HepG2 (cell line): ENCODE data around the gene KDR. TPM values are rescaled to one million over a fixed set of nuclear protein-coding genes. Genes with fewer than 3 reads are reported as not detected.

Source experiments
- FOXK1 ChIP-seq: sonication (generic); formaldehyde crosslinking; IDR thresholded peaks from 2 replicates; pipeline ENCODE4 v1.4.0; 2020; ENCODE audit warnings: low read depth, missing genetic modification reagents, borderline replicate concordance
- MAF1 ChIP-seq: sonication (generic); formaldehyde crosslinking; IDR thresholded peaks from 2 replicates; pipeline ENCODE4 v1.5.0; 2020; ENCODE audit warnings: missing genetic modification reagents, borderline replicate concordance
- NFYC ChIP-seq: IDR thresholded peaks from 2 replicates; pipeline ENCODE4 v1.6.1; 2016; ENCODE audit warnings: missing genetic modification reagents, missing compliant biosample characterization
- PHF21A ChIP-seq: sonication (generic); formaldehyde crosslinking; IDR thresholded peaks from 2 replicates; pipeline ENCODE4 v1.5.0; 2020; ENCODE audit warnings: mild to moderate bottlenecking, missing genetic modification reagents
- POLR2G ChIP-seq: fragments of 200-400 bp; formaldehyde crosslinking; IDR thresholded peaks from 2 replicates; pipeline ENCODE4 v1.6.1; 2018; ENCODE audit warnings: mild to moderate bottlenecking, low read depth, low read length, moderate library complexity
- THAP11 ChIP-seq: IDR thresholded peaks from 2 replicates; pipeline ENCODE4 v1.6.1; 2016; ENCODE audit warnings: missing biosample characterization, missing genetic modification reagents
- ZNF326 ChIP-seq: sonication (generic); formaldehyde crosslinking; IDR thresholded peaks from 2 replicates; pipeline ENCODE4 v1.4.0; 2020; ENCODE audit warnings: missing genetic modification reagents, borderline replicate concordance
- ZNF343 ChIP-seq: sonication (generic); formaldehyde crosslinking; IDR thresholded peaks from 2 replicates; pipeline ENCODE4 v1.4.0; 2020; ENCODE audit warnings: mild to moderate bottlenecking, missing genetic modification reagents
- ZNF383 ChIP-seq: sonication (generic); formaldehyde crosslinking; IDR thresholded peaks from 2 replicates; pipeline ENCODE4 v1.4.0; 2020; ENCODE audit warnings: missing genetic modification reagents, mild to moderate bottlenecking, borderline replicate concordance
- ZNF484 ChIP-seq: sonication (generic); formaldehyde crosslinking; IDR thresholded peaks from 2 replicates; pipeline ENCODE4 v1.5.1; 2020; ENCODE audit warnings: mild to moderate bottlenecking, low read depth, missing genetic modification reagents, borderline replicate concordance
- ZNF75D ChIP-seq: sonication (generic); formaldehyde crosslinking; IDR thresholded peaks from 2 replicates; pipeline ENCODE4 v1.8.1; 2023; ENCODE audit warnings: missing genetic modification reagents, mild to moderate bottlenecking, borderline replicate concordance
- ZNF788 ChIP-seq: sonication (generic); formaldehyde crosslinking; IDR thresholded peaks from 2 replicates; pipeline ENCODE4 v1.5.0; 2020; ENCODE audit warnings: mild to moderate bottlenecking, missing genetic modification reagents, borderline replicate concordance
- polyA plus RNA-seq, 8 experiments: library from polyadenylated mRNA; depleted of rRNA in 3 of 8; stranded (reverse) in 7 of 8; unstranded in 1 of 8; fragments of >200 nt; fragmentation: Illumina TruSeq in 4 of 8; extraction: Trizol in 4 of 8; gene quantifications; 2 replicates each; pipeline versions ENCODE4 v1.2.1 to v1.2.3, GENCODE V29; 2011 to 2016; ENCODE audit warnings: low read depth in 4 of 8, missing spikeins in 1 of 8, mixed read lengths in 1 of 8; ENCODE audit not compliant: insufficient read depth in 1 of 8
- total RNA-seq, 5 experiments: library from RNA; depleted of rRNA; stranded (reverse); fragments of >200 nt; fragmentation: Illumina TruSeq; extraction: Trizol; gene quantifications; 2 replicates each; pipeline ENCODE4 v1.2.3, GENCODE V29; 2016; ENCODE audit warnings: low read depth in 1 of 5
- TF ChIP-seq, protein P1 (sequence below): sonication (generic); formaldehyde crosslinking; IDR thresholded peaks from 2 replicates; pipeline ENCODE4 v1.4.0; 2020; ENCODE audit warnings: low read depth, mild to moderate bottlenecking, missing genetic modification reagents
- TF ChIP-seq, protein P2 (sequence below): sonication (generic); formaldehyde crosslinking; IDR thresholded peaks from 2 replicates; pipeline ENCODE4 v1.4.0; 2020; ENCODE audit warnings: missing genetic modification reagents, mild to moderate bottlenecking, borderline replicate concordance

KDR gene
- total and polyA plus RNA-seq, 2 of the 13 experiments (the other 11 are each of a cell fraction or from before 2014, with no cell fraction given): not detected

- TF ChIP-seq NFYC (no peak), THAP11 (no peak), MAF1 (CRISPR knock-in tag) (no peak), ZNF484 (CRISPR knock-in tag) (no peak), ZNF75D (CRISPR knock-in tag) (no peak), FOXK1 (no peak), ZNF326 (CRISPR knock-in tag) (no peak), ZNF383 (CRISPR knock-in tag) (no peak), PHF21A (CRISPR knock-in tag) (no peak), ZNF788 (CRISPR knock-in tag) (no peak), POLR2G (no peak), ZNF343 (CRISPR knock-in tag) (no peak)
- TF ChIP-seq, protein P1, sequence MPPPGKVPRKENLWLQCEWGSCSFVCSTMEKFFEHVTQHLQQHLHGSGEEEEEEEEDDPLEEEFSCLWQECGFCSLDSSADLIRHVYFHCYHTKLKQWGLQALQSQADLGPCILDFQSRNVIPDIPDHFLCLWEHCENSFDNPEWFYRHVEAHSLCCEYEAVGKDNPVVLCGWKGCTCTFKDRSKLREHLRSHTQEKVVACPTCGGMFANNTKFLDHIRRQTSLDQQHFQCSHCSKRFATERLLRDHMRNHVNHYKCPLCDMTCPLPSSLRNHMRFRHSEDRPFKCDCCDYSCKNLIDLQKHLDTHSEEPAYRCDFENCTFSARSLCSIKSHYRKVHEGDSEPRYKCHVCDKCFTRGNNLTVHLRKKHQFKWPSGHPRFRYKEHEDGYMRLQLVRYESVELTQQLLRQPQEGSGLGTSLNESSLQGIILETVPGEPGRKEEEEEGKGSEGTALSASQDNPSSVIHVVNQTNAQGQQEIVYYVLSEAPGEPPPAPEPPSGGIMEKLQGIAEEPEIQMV: no peak
- TF ChIP-seq, protein P2, sequence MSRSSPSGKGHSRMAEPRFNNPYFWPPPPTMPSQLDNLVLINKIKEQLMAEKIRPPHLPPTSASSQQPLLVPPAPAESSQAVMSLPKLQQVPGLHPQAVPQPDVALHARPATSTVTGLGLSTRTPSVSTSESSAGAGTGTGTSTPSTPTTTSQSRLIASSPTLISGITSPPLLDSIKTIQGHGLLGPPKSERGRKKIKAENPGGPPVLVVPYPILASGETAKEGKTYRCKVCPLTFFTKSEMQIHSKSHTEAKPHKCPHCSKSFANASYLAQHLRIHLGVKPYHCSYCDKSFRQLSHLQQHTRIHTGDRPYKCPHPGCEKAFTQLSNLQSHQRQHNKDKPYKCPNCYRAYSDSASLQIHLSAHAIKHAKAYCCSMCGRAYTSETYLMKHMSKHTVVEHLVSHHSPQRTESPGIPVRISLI: no peak
Observed at GRCh38 chr4:55075823-55076716, 49.3 kb downstream of the KDR start (continued).
